Endothelial cell of umbilical vein (primary cell): ENCODE measurements around the gene TH. TPM values are rescaled to one million over a fixed set of nuclear protein-coding genes. Genes with fewer than 3 reads are reported as not detected.

Source experiments
- BruUV-seq: library from RNA; stranded (reverse); fragments of 400-500 nt; replicated peaks from 2 replicates; lab custom pipeline; 2021; lab: Mats Ljungman, UMichigan
- CTCF ChIA-PET: fragments of 300-600, 350-600 bp; sonication (Branson Sonifier 250); formaldehyde crosslinking; loops from one replicate; lab custom pipeline; 2021; ENCODE audit warnings: antibody characterized with exemption, inconsistent platforms; lab: Charles Lee
- POLR2A ChIA-PET: fragments of 300-600, 350-600 bp; sonication (Branson Sonifier 250); formaldehyde crosslinking; loops from one replicate; lab custom pipeline; 2021; ENCODE audit warnings: antibody characterized with exemption, inconsistent platforms; lab: Charles Lee
- DNase-seq: peaks from one replicate; pipeline ENCODE4 v3.0.0-alpha.2; 2011; ENCODE audit warnings: low read depth, low spot score
- FAIRE-seq: peaks from 2 replicates; lab custom pipeline; 2011; peaks lifted over from hg19 to GRCh38; lab: Jason Lieb, UNC
- H2AFZ ChIP-seq: 2 replicates; pipeline ENCODE4 v1.6.0; 2012; ENCODE audit warnings: low read depth, low read length, control low read depth, inconsistent platforms
- H3K27ac ChIP-seq: 2 replicates; pipeline ENCODE4 v1.5.1; 2011; ENCODE audit warnings: low read depth, mild to moderate bottlenecking, control low read depth, low read length, moderate library complexity; ENCODE audit not compliant: insufficient read depth
- H3K27me3 ChIP-seq, 2 experiments: 2 replicates each; pipeline versions ENCODE4 v1.6.0 to v1.6.1; 2011; ENCODE audit warnings: low read length in 2 of 2, mixed read lengths in 1 of 2; ENCODE audit not compliant: control insufficient read depth in 2 of 2, insufficient read depth in 2 of 2
- H3K36me3 ChIP-seq, 2 experiments: 2 replicates in 1 of 2; 3 replicates in 1 of 2; pipeline ENCODE4 v1.5.1; 2011; ENCODE audit warnings: low read length in 2 of 2, mild to moderate bottlenecking in 1 of 2, moderate library complexity in 1 of 2; ENCODE audit not compliant: control insufficient read depth in 2 of 2, insufficient read depth in 2 of 2; ENCODE audit errors: extremely low read depth in 1 of 2
- H3K4me1 ChIP-seq: 3 replicates; pipeline ENCODE4 v1.5.1; 2011; ENCODE audit warnings: mild to moderate bottlenecking, low read length; ENCODE audit not compliant: control insufficient read depth, insufficient read depth; ENCODE audit errors: extremely low read depth
- H3K4me2 ChIP-seq: 2 replicates; pipeline ENCODE4 v1.6.1; 2011; ENCODE audit warnings: low read length, control low read depth, mixed read lengths; ENCODE audit not compliant: insufficient read depth
- H3K4me3 ChIP-seq, 3 experiments: fragments of 200-600 bp in 1 of 3; sonication (generic), shearing (Covaris generic) in 1 of 3; replicated peaks in 1 of 3; 2 replicates each; pipeline ENCODE4 v1.5.1; 2011 to 2016; ENCODE audit warnings: control low read depth in 3 of 3, low read length in 3 of 3, mild to moderate bottlenecking in 2 of 3, inconsistent platforms in 1 of 3, low read depth in 1 of 3, moderate library complexity in 1 of 3; ENCODE audit not compliant: insufficient read depth in 1 of 3
- H3K79me2 ChIP-seq: 2 replicates; pipeline ENCODE4 v1.6.0; 2012; ENCODE audit warnings: low read length, inconsistent platforms; ENCODE audit not compliant: control insufficient read depth, insufficient read depth
- H3K9ac ChIP-seq: replicated peaks from 2 replicates; pipeline ENCODE3; 2011; ENCODE audit warnings: low read length, control low read depth; ENCODE audit not compliant: insufficient read depth; ENCODE audit errors: extremely low read depth
- H3K9me1 ChIP-seq: replicated peaks from 3 replicates; pipeline ENCODE4 v1.6.0; 2011; ENCODE audit warnings: mild to moderate bottlenecking, low read length; ENCODE audit not compliant: control insufficient read depth, insufficient read depth; ENCODE audit errors: extremely low read depth
- H3K9me3 ChIP-seq: replicated peaks from 2 replicates; pipeline ENCODE4 v1.5.1; 2012; ENCODE audit warnings: low read length, inconsistent platforms; ENCODE audit not compliant: control insufficient read depth, insufficient read depth
- H4K20me1 ChIP-seq: replicated peaks from 2 replicates; pipeline ENCODE3; 2011; ENCODE audit warnings: mild to moderate bottlenecking, low read length; ENCODE audit not compliant: control insufficient read depth, insufficient read depth; ENCODE audit errors: extremely low read depth
- EZH2 ChIP-seq: IDR thresholded peaks from 2 replicates; pipeline ENCODE4 v1.6.1; 2012; ENCODE audit warnings: borderline replicate concordance, low read depth, mild to moderate bottlenecking, moderate library complexity, low read length, inconsistent platforms; ENCODE audit not compliant: severe bottlenecking
- FOS ChIP-seq: IDR thresholded peaks from 2 replicates; pipeline ENCODE4 v1.6.1; 2011; ENCODE audit warnings: mild to moderate bottlenecking, low read length, moderate library complexity, borderline replicate concordance; ENCODE audit not compliant: insufficient read depth
- GATA2 ChIP-seq: IDR thresholded peaks from 2 replicates; pipeline ENCODE4 v1.7.0; 2011; ENCODE audit warnings: low read depth, mild to moderate bottlenecking, moderate library complexity, mixed read lengths, low read length; ENCODE audit not compliant: insufficient read length, insufficient read depth
- JUN ChIP-seq: IDR thresholded peaks from 2 replicates; pipeline ENCODE4 v1.6.1; 2011; ENCODE audit warnings: borderline replicate concordance, low read depth; ENCODE audit not compliant: insufficient read length, insufficient read depth
- MYC ChIP-seq: IDR thresholded peaks from one replicate; pipeline ENCODE4 v1.6.1; 2011; ENCODE audit warnings: mild to moderate bottlenecking, low read depth, low read length
- POLR2A ChIP-seq: IDR thresholded peaks from 2 replicates; pipeline ENCODE4 v1.6.1; 2012; ENCODE audit warnings: low read depth, mild to moderate bottlenecking, control low read depth, low read length
- POLR2AphosphoS5 ChIP-seq: IDR thresholded peaks from 2 replicates; pipeline ENCODE4 v1.6.1; 2012; ENCODE audit warnings: low read depth, mild to moderate bottlenecking, control low read depth, low read length, moderate library complexity; ENCODE audit not compliant: insufficient read depth
- dilution Hi-C: fragments of 300-500 bp; cut with MboI; formaldehyde crosslinking; loops from one replicate; pipeline ENCODE4 v1.15.0; 2019; ENCODE audit warnings: low sequenced_read_pairs; ENCODE audit not compliant: extremely low pct_ligation_motif_present
- intact Hi-C: fragments of 100-400 bp; cut with micrococcal nuclease; formaldehyde crosslinking; loops from one replicate; pipeline ENCODE4 v1.10.0; 2022
- polyA plus RNA-seq, 4 experiments: library from polyadenylated mRNA; depleted of rRNA in 3 of 4; stranded (reverse) in 3 of 4; unstranded in 1 of 4; fragments of >200 nt; gene quantifications; 2 replicates each; pipeline versions ENCODE4 v1.2.1 to v1.2.3, GENCODE V29; 2011 to 2012; ENCODE audit warnings: missing spikeins in 1 of 4
- total RNA-seq: library from RNA; stranded (reverse); gene quantifications from 2 replicates; pipeline ENCODE4 v1.2.3, GENCODE V29; 2021
- TF ChIP-seq, protein P1 (sequence below), 2 donors: IDR thresholded peaks; 1 replicate in 1 of 2; 2 replicates in 1 of 2; pipeline ENCODE4 v1.5.1; 2011; ENCODE audit warnings: low read length in 2 of 2, mild to moderate bottlenecking in 2 of 2, moderate library complexity in 2 of 2, control low read depth in 1 of 2, inconsistent platforms in 1 of 2, low read depth in 1 of 2; ENCODE audit not compliant: insufficient read depth in 1 of 2; ENCODE audit errors: extremely low read depth in 1 of 2
- TF ChIP-seq, protein P2 (sequence below): IDR thresholded peaks from 2 replicates; pipeline ENCODE4 v1.6.1; 2011; ENCODE audit not compliant: insufficient read depth, insufficient read length

Gene TH
- total and polyA plus RNA-seq, 2 donors (not counting 3 experiments of a cell fraction or from before 2014, with no cell fraction given) = not detected

DNA sequence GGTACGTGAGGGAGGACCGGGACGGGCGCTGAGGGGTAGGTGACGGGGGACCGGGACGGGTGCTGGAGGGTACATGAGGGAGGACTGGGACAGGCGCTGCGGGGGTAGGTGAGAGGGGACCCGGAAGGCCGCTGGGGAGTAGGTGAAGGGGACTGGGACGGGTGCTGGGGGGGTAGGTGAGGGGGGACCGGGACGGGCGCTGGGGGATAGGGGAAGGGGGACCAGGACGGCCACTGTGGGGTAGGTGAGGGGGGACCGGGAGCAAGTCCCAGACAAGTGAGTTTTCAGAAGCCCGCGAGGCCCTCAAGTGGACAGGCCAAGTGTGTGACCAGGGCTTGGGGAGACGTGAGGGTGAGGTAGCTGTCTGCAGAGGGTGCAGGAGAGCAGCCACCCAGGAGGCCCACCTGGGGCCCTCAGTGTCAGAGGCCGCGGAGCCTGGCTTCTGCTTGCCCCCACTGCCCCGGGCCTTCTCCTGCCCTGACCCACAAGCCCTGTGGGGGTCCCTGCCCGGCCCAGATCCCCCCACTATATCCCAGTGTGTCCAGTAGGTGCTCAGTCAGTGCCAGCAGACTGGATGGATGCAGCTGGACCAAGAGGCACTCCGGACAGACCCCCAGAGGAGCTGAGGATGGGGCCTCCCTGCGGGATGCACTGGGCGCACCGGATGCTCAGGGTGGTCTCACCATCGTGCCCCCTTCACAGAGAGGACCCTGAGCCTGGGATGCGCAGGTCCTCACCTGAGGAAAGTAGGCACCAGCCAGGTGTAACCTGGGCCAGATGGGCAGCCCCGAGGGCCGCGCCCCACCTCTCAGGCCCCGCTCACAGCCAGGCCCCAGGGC is 44.2 kb upstream of the TH start:
- CTCF ChIA-PET = no interaction called here
- intact Hi-C loops = no loop called here
- H3K36me3 ChIP-seq = no peaks in the 10 kb centered on the region
- DNase-seq = no peak
- POLR2A ChIA-PET = no interaction called here
- no peaks in the 10 kb centered on the region for H4K20me1 ChIP-seq
- no peaks in the 10 kb centered on the region for H3K79me2 ChIP-seq
- no peak for FAIRE-seq
- no TSS peak for BruUV-seq
- no peak overlapping the region for H3K4me3 ChIP-seq
- H3K27ac ChIP-seq = no peak overlapping the region
- no peak overlapping the region for H2AFZ ChIP-seq
- H3K9ac ChIP-seq = no peak overlapping the region
- no peaks in the 10 kb centered on the region for H3K9me1 ChIP-seq
- dilution Hi-C loops = no loop called here
- no peaks in the 10 kb centered on the region for H3K9me3 ChIP-seq
- no peaks in the 10 kb centered on the region for H3K27me3 ChIP-seq
- no peak overlapping the region for H3K4me2 ChIP-seq
- TF ChIP-seq GATA2 (no peak), POLR2AphosphoS5 (no peak), JUN (no peak), MYC (no peak), FOS (no peak), POLR2A (no peak), EZH2 (no peak)
- TF ChIP-seq, protein P1, sequence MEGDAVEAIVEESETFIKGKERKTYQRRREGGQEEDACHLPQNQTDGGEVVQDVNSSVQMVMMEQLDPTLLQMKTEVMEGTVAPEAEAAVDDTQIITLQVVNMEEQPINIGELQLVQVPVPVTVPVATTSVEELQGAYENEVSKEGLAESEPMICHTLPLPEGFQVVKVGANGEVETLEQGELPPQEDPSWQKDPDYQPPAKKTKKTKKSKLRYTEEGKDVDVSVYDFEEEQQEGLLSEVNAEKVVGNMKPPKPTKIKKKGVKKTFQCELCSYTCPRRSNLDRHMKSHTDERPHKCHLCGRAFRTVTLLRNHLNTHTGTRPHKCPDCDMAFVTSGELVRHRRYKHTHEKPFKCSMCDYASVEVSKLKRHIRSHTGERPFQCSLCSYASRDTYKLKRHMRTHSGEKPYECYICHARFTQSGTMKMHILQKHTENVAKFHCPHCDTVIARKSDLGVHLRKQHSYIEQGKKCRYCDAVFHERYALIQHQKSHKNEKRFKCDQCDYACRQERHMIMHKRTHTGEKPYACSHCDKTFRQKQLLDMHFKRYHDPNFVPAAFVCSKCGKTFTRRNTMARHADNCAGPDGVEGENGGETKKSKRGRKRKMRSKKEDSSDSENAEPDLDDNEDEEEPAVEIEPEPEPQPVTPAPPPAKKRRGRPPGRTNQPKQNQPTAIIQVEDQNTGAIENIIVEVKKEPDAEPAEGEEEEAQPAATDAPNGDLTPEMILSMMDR (IDR thresholded peaks at IDR 0.05; ENCODE audit: extremely low read depth in 1 of 2, insufficient read depth in 1 of 2, low read depth in 1 of 2, low read length in 2 of 2) = no peak
- TF ChIP-seq, protein P2, sequence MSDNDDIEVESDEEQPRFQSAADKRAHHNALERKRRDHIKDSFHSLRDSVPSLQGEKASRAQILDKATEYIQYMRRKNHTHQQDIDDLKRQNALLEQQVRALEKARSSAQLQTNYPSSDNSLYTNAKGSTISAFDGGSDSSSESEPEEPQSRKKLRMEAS = no peak
- H3K4me1 ChIP-seq = no peaks in the 10 kb centered on the region
